Fibroblast of skin of left quadriceps (primary cell): ENCODE measurements around the gene YEATS4.

ENCODE experiments used
- DNase-seq, 2 experiments: peaks; one replicate each; pipeline ENCODE4 v3.0.0-alpha.2; 2013; ENCODE audit warnings: low read depth in 2 of 2

The YEATS4 gene

DNA sequence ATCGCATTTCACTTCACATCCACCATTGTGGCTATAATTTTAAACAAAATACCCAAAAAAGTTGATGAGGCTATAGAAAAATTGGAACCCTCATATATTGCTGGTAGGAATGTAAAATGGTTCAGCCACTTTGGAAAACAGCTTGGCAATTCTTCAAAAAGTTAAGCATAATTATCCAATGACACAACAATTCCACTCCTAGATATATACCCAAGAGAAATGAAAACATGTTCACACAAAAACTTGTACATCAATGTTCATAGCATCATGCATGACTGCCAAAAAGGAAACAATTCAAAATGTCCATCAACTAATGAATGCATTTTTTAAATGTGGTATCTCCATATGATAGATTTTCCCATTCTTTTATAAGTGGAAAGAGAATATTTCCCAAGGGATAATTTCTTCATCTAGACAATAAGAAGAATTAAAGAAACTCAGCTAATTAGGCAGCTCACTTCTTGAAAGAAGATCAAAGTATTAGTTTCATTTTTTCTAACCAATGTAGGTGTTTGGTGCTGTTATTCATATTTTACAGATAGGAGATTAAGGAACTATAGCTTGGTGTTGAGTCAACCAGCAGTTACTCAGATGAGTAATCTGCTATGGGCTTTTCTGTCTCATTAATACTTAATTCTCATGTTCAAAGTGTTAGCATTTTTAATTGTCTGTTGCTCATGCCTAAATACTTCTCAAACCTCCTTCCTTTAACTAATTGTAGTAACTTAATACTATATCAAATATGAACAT, 32.8 kb downstream of the YEATS4 start:
- DNase-seq: no peak

DNA sequence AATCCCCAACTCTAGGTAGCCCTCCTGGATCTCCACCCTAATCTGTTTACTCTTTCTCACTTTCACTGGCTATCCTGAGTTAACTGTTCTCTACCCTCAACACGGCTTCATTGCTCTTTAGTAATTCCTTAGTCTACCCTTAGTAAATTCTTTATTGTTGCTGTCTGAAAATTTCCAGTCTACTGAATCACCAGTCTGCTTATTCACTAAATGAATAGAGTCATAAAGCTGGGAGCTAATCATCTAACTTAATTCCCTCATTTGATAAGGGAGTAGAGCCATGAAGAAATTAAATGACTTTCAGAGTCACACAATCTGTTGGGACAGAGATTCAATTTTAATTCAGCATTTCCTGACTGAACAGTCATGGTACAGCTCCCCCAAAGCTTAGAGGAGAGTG, 36.5 kb downstream of the YEATS4 start:
- DNase-seq: no peak

DNA sequence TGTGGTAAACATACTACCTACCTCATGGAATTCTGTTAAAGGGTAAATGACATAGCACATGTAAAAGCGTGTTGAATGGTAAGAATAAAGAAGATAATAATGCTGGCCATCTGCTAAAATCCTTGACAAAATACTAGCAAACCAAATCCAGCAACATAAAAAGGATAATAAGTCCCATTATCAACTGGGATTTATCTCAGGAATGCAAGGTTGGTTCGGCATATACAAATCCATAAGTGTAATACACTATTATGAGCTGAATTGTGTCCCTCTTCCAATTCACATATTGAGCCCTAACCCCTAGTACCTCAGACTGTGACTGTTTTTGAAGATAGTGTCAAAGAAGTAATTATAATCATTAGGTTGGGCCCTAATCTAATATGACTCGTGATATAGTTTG, 37.4 kb downstream of the YEATS4 start:
- DNase-seq: no peak

- DNase-seq: no peak
Observed at GRCh38 chr12:69397978-69398377, 38.4 kb downstream of the YEATS4 start.

- DNase-seq: no peak
Observed at GRCh38 chr12:69401940-69402339, 42.4 kb downstream of the YEATS4 start.

- no peak for DNase-seq
Observed at GRCh38 chr12:69404851-69405565, 45.5 kb downstream of the YEATS4 start.

- DNase-seq: peak; percentile 81 to 85
Observed at GRCh38 chr12:69405566-69405865, 46.0 kb downstream of the YEATS4 start.

- no peak for DNase-seq
Observed at GRCh38 chr12:69406217-69406616, 46.7 kb downstream of the YEATS4 start.

- DNase-seq: no peak
Observed at GRCh38 chr12:69410571-69410970, 51.0 kb downstream of the YEATS4 start.

- no peak for DNase-seq
Observed at GRCh38 chr12:69412655-69413054, 53.1 kb downstream of the YEATS4 start.

- DNase-seq: peak; percentile 93 to 95
Observed at GRCh38 chr12:69415471-69416275, 56.1 kb downstream of the YEATS4 start.

DNA sequence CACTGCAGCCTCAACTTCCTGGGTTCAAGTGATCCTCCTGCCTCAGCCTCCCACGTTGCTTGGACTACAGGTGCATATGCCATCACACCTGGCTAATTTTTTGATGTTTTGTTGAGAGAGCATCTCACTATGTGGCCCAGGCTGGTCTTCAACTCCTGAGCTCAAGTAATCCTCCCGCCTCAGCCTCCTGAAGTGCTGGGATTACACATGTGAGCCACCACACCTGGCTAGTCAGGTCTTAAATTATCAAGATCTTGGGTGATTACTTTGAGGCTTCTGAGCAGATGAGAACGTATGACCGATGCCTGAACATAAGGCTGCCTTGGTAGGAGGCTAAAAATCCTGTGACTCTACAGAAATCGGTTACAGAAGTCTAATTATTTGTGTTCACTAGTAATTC, 57.7 kb downstream of the YEATS4 start:
- DNase-seq: no peak

- DNase-seq: no peak
Observed at GRCh38 chr12:69417741-69418167, 58.2 kb downstream of the YEATS4 start.

DNA sequence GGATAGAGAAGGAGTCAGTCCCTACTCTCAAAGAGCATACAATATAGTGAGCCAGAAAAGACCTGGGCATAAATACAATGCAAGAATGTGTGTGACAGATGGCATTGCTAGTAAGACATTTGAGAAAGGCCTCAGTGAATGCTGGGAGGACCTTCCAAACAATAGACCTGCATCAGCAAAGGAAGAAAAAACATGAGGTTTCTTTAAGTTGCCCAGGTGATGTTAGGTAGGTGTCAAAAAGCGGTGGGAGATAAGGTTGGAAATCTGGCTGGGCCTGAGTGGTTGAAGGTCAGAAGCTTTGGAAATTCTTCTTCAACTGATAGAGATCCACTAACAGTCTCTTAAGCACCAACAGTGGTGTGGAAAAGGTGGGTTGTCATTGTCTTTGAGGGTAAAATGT, 60.2 kb downstream of the YEATS4 start:
- DNase-seq: no peak

- no peak for DNase-seq
Observed at GRCh38 chr12:69421548-69421947, 62.0 kb downstream of the YEATS4 start.

GRCh38 chr12:69423037-69423905, 63.7 kb downstream of the YEATS4 start:
- DNase-seq: no peak

DNA sequence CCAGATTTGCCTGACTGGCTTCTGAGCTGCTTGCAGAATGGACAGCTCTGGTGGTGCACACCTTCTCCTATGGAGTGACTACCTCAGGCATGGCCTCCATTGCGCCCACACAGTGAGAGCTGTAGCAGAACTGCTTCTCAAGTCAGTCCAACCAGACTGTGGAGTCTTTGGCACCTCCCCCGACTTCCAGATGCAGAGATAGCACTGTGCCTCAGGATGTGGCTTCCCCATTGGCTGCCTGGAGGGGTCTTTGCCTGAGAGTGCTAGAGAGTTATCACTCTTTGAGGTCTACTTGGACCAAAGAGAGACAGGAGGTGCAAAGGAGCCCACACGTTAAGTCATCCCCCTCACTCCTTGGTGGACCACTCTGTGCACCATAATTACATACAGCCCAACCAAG, 65.9 kb downstream of the YEATS4 start:
- no peak for DNase-seq

DNA sequence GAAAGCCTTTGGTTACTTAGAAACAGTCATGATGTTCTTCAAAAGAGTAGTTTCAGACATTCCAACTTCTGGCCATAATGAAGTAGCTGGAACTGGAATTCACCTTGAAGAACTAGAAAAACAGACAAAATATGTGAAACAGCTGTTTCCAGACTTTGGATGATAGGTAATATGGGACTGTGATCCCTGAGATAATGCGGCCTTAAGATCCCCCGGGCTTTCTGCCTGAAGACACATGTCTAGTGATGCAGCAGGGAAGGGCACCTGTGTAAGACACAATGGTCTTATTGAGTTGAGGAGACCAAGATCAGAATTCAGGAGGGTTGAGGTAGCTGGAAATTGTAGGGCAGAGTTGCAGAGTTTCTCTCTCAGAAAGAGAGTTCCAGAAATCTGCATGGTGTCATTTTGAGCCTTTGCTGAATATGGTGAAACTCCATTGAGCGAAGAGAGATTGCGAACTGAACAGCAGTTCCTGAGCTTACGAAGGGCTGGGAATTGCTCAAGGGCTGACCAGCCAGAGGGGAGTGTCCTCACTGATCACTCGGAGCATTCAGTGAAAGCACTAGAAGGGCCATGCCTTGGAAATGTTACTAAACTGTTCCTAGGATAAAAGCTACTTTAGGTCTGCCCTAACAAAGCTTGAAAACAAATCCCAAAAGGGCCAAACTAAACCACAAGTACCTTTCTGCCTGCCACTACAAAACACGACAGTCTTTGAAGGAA, 69.0 kb downstream of the YEATS4 start:
- DNase-seq: no peak

DNA sequence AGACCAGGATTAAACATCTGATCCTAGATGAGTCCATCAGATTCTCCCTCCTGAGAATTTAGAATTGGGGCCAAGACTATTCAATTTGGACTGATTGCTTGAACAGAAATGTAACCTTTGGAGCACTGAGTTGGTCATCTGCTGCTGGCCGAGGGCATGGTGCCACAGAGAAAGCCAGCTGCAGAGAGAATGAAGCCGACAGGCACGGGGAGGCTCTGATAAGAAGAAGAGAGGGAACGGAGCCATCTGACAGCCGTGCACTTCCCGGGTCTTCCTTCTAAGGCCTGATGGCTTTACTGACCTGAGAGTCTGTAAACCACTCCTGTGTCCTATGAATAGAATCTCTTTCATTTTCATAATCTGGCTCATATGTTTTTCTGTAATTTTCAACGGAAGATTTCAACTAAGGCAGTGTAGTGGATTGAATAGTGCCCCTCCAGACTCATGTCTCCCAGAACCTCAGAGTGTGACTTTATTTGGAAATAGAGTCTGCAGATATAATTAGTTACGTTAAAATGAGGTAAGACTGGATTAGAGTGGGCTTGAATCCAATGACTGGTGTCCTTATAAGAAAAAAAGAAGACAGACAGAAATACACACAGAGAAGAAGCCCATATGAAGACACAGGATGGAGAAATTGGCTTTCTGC, 71.5 kb downstream of the YEATS4 start:
- DNase-seq: no peak

- no peak for DNase-seq
Observed at GRCh38 chr12:69431591-69432222, 72.2 kb downstream of the YEATS4 start.
